H9 (cell line): ENCODE results near the gene TNK2. TPM values are rescaled to one million over a fixed set of nuclear protein-coding genes. Genes with fewer than 3 reads are reported as not detected.

Experiments used
- DNase-seq: peaks from one replicate; pipeline ENCODE4 v3.0.0-alpha.2; 2017
- H2AFZ ChIP-seq: one replicate; pipeline ENCODE4 v1.6.1; 2013; ENCODE audit warnings: mild to moderate bottlenecking, low read length, control low read depth, moderate library complexity
- H2AK5ac ChIP-seq: 2 replicates; pipeline ENCODE4 v1.6.1; 2013; ENCODE audit warnings: low read length, control low read depth, mixed read lengths; ENCODE audit not compliant: insufficient read length
- H2BK120ac ChIP-seq: one replicate; pipeline ENCODE4 v1.6.1; 2013; ENCODE audit warnings: low read depth, mild to moderate bottlenecking, low read length, control low read depth, inconsistent platforms; ENCODE audit not compliant: poor library complexity, severe bottlenecking
- H2BK12ac ChIP-seq: 2 replicates; pipeline ENCODE4 v1.6.1; 2013; ENCODE audit warnings: low read length, control low read depth, mixed read lengths, low read depth; ENCODE audit not compliant: insufficient read length
- H2BK15ac ChIP-seq: 2 replicates; pipeline ENCODE4 v1.6.1; 2013; ENCODE audit warnings: low read depth, low read length, control low read depth
- H2BK20ac ChIP-seq: one replicate; pipeline ENCODE4 v1.6.1; 2013; ENCODE audit warnings: low read depth, mild to moderate bottlenecking, low read length, control low read depth, inconsistent platforms; ENCODE audit not compliant: poor library complexity, severe bottlenecking
- H2BK5ac ChIP-seq: 2 replicates; pipeline ENCODE4 v1.6.1; 2013; ENCODE audit warnings: low read length, control low read depth, mixed read lengths; ENCODE audit not compliant: insufficient read length
- H3K14ac ChIP-seq: 2 replicates; pipeline ENCODE4 v1.6.1; 2013; ENCODE audit warnings: low read length, control low read depth; ENCODE audit not compliant: insufficient read depth
- H3K18ac ChIP-seq: 2 replicates; pipeline ENCODE4 v1.6.1; 2013; ENCODE audit warnings: low read depth, mild to moderate bottlenecking, mixed read lengths, low read length, control low read depth; ENCODE audit not compliant: insufficient read length
- H3K23ac ChIP-seq: 2 replicates; pipeline ENCODE4 v1.6.1; 2013; ENCODE audit warnings: low read length, control low read depth, mixed read lengths, low read depth; ENCODE audit not compliant: insufficient read length
- H3K23me2 ChIP-seq: 2 replicates; pipeline ENCODE4 v1.6.1; 2013; ENCODE audit warnings: low read depth, mild to moderate bottlenecking, mixed read lengths, low read length, control low read depth; ENCODE audit not compliant: insufficient read length, poor library complexity, severe bottlenecking
- H3K27ac ChIP-seq: 2 replicates; pipeline ENCODE4 v1.5.1; 2013; ENCODE audit warnings: low read length, control low read depth, mixed read lengths, low read depth; ENCODE audit not compliant: insufficient read length
- H3K27me3 ChIP-seq: 2 replicates; pipeline ENCODE4 v1.6.1; 2013; ENCODE audit warnings: low read length, control low read depth, inconsistent platforms; ENCODE audit not compliant: insufficient read depth
- H3K4ac ChIP-seq: 2 replicates; pipeline ENCODE4 v1.6.1; 2013; ENCODE audit warnings: low read depth, mild to moderate bottlenecking, control low read depth, inconsistent platforms, low read length, moderate library complexity
- H3K4me1 ChIP-seq: 2 replicates; pipeline ENCODE4 v1.6.1; 2013; ENCODE audit warnings: low read length, control low read depth, inconsistent platforms; ENCODE audit not compliant: insufficient read depth
- H3K4me2 ChIP-seq: 2 replicates; pipeline ENCODE4 v1.6.1; 2013; ENCODE audit warnings: low read length, control low read depth, mixed read lengths; ENCODE audit not compliant: insufficient read length, insufficient read depth
- H3K56ac ChIP-seq: 2 replicates; pipeline ENCODE4 v1.6.1; 2013; ENCODE audit warnings: low read depth, mild to moderate bottlenecking, mixed read lengths, low read length, control low read depth; ENCODE audit not compliant: insufficient read length
- H3K79me1 ChIP-seq: 2 replicates; pipeline ENCODE4 v1.6.1; 2013; ENCODE audit warnings: low read depth, mild to moderate bottlenecking, moderate library complexity, low read length, control low read depth, inconsistent platforms; ENCODE audit not compliant: insufficient read depth, poor library complexity, severe bottlenecking
- H3K79me2 ChIP-seq: 2 replicates; pipeline ENCODE4 v1.6.1; 2013; ENCODE audit warnings: low read length, control low read depth, inconsistent platforms; ENCODE audit not compliant: insufficient read depth
- H3K9ac ChIP-seq: 2 replicates; pipeline ENCODE4 v1.6.1; 2013; ENCODE audit warnings: low read length, control low read depth, mixed read lengths; ENCODE audit not compliant: insufficient read length; ENCODE audit errors: extremely low read depth
- H3K9me3 ChIP-seq: one replicate; pipeline ENCODE4 v1.6.1; 2013; ENCODE audit warnings: low read depth, low read length, inconsistent platforms; ENCODE audit not compliant: control insufficient read depth
- H3T11ph ChIP-seq: one replicate; pipeline ENCODE4 v1.6.1; 2013; ENCODE audit warnings: mild to moderate bottlenecking, low read length, control low read depth, inconsistent platforms
- H4K20me1 ChIP-seq: one replicate; pipeline ENCODE4 v1.6.1; 2013; ENCODE audit not compliant: control insufficient read depth, insufficient read length, insufficient read depth
- H4K5ac ChIP-seq: 2 replicates; pipeline ENCODE4 v1.6.1; 2013; ENCODE audit warnings: low read depth, mild to moderate bottlenecking, mixed read lengths, low read length, control low read depth; ENCODE audit not compliant: insufficient read length
- H4K8ac ChIP-seq: replicated peaks from 2 replicates; pipeline ENCODE4 v1.6.1; 2013; ENCODE audit warnings: low read length, control low read depth, mixed read lengths, low read depth; ENCODE audit not compliant: insufficient read length
- H4K91ac ChIP-seq: 2 replicates; pipeline ENCODE4 v1.6.1; 2013; ENCODE audit warnings: low read depth, mild to moderate bottlenecking, moderate library complexity, mixed read lengths, low read length, control low read depth; ENCODE audit not compliant: insufficient read length
- H3K27ac Mint-ChIP-seq, 3 experiments: 2 replicates in 2 of 3; 3 replicates in 1 of 3; pipeline ENCODE4 v1.8.0; 2020 to 2021; ENCODE audit warnings: mixed read lengths in 3 of 3, mild to moderate bottlenecking in 1 of 3, moderate library complexity in 1 of 3
- H3K27me3 Mint-ChIP-seq: 2 replicates; pipeline ENCODE4 v1.8.0; 2021; ENCODE audit warnings: low read depth, mild to moderate bottlenecking, moderate library complexity, mixed read lengths
- H3K36me3 Mint-ChIP-seq, 3 experiments: 2 replicates in 2 of 3; 3 replicates in 1 of 3; pipeline ENCODE4 v1.8.0; 2020 to 2021; ENCODE audit warnings: low read depth in 3 of 3, mixed read lengths in 3 of 3; ENCODE audit not compliant: insufficient read depth in 1 of 3
- H3K4me1 Mint-ChIP-seq, 2 experiments: 2 replicates each; pipeline ENCODE4 v1.8.0; 2020; ENCODE audit warnings: mixed read lengths in 2 of 2
- H3K4me3 Mint-ChIP-seq, 2 experiments: 2 replicates in 1 of 2; 3 replicates in 1 of 2; pipeline ENCODE4 v1.8.0; 2020 to 2021; ENCODE audit warnings: mild to moderate bottlenecking in 2 of 2, mixed read lengths in 2 of 2, moderate library complexity in 1 of 2
- H3K9me3 Mint-ChIP-seq, 2 experiments: 2 replicates in 1 of 2; 3 replicates in 1 of 2; pipeline ENCODE4 v1.8.0; 2020; ENCODE audit warnings: mild to moderate bottlenecking in 2 of 2, mixed read lengths in 2 of 2, moderate library complexity in 1 of 2
- CTCF ChIP-seq: fragments of 200-600 bp; sonication (generic); conservative IDR thresholded peaks from 3 replicates; pipeline ENCODE4 v1.8.0; 2021; ENCODE audit warnings: antibody characterized with exemption, mild to moderate bottlenecking
- WGBS: extraction: QIAGEN DNeasy Blood & Tissue Kit; methylation state at CpG from one replicate; pipeline ENCODE4 v1.1.7; 2013; ENCODE audit warnings: missing lambda C conversion rate, low lambda C conversion rate, mixed read lengths; ENCODE audit not compliant: insufficient read length; ENCODE audit errors: extremely low coverage; 5-methylcytosine and 5-hydroxymethylcytosine counted together
- total RNA-seq: library from RNA; stranded (reverse); gene quantifications from 2 replicates; pipeline ENCODE4 v1.2.1, GENCODE V29; 2021

TNK2 gene
- total RNA-seq, 1 experiment from 2014 or later: 34.5 TPM

DNA sequence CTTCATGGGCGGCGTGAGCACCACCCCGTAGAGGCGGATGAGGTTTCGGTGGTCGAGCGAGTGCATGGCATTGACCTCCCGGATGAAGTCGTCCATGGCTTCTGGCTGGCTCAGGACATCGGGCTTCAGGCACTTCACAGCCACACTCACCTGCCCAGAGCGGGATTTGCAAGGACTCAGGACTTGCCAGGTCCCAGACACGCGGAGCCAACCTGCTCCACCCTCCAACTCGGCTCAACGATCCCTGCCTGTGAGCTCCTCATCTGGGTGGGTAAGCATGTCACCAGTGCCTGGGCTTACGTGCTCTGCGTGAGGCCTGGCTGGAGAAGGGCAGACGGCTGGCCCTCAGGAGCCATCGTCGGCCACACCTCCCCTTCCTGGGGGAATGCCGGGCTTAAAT, 25.2 kb downstream of the TNK2 start:
- Mint-ChIP-seq H3K27me3 (no peaks in the 10 kb centered on the region), H3K4me3 (no peak overlapping the region), H3K36me3 (peaks cover 6 to 22% (median 20%) of the 10 kb centered on the region in 3 experiments; a peak in 6 of 7 replicates), H3K9me3 (no peaks in the 10 kb centered on the region), H3K4me1 (peaks cover 18 to 22% of the 10 kb centered on the region in 2 experiments), H3K27ac (no peak overlapping the region; a peak in 1 of 7 replicates)
- no peak overlapping the region for H3K27ac ChIP-seq
- H3K23ac ChIP-seq: no peak overlapping the region
- TF ChIP-seq CTCF: no peak
- H3K4me1 ChIP-seq: peaks cover 8% of the 10 kb centered on the region; the same call in 1 of the 2 replicates
- H3K9me3 ChIP-seq: no peaks in the 10 kb centered on the region
- no peak overlapping the region for H4K8ac ChIP-seq
- H3K4ac ChIP-seq: no peak overlapping the region
- no peaks in the 10 kb centered on the region for H3K79me1 ChIP-seq
- H2BK12ac ChIP-seq: no peak overlapping the region
- H3K18ac ChIP-seq: no peak overlapping the region
- H2BK15ac ChIP-seq: no peak overlapping the region
- H3K23me2 ChIP-seq: peaks cover 2% of the 10 kb centered on the region
- H2AFZ ChIP-seq: no peak overlapping the region
- H2BK20ac ChIP-seq: no peak overlapping the region
- no peak overlapping the region for H4K91ac ChIP-seq
- no peak overlapping the region for H4K5ac ChIP-seq
- no peak overlapping the region for H3K9ac ChIP-seq
- no peak overlapping the region for H2BK5ac ChIP-seq
- WGBS: no CpG with 5 or more reads among the region's 21 CpGs
- no peak overlapping the region for H2BK120ac ChIP-seq
- H3K4me2 ChIP-seq: no peak overlapping the region
- H3K14ac ChIP-seq: no peak overlapping the region
- H3K79me2 ChIP-seq: no peaks in the 10 kb centered on the region
- no peak overlapping the region for H2AK5ac ChIP-seq
- no peak overlapping the region for H3T11ph ChIP-seq
- no peak for DNase-seq
- no peaks in the 10 kb centered on the region for H3K27me3 ChIP-seq
- H4K20me1 ChIP-seq: no peaks in the 10 kb centered on the region
- H3K56ac ChIP-seq: no peak overlapping the region
